HCT116 (cell line): ENCODE measurements around the gene CDAN1. TPM values are rescaled to one million over a fixed set of nuclear protein-coding genes. Genes with fewer than 3 reads are reported as not detected.

Experiments
- ATAC-seq: fragments of 200-7000 bp; cut with Tn5 transposase; 2 replicates; pipeline ENCODE4 v1.9.1; 2020; ENCODE audit warnings: mild to moderate bottlenecking, moderate library complexity
- BruUV-seq: library from RNA; stranded (reverse); fragments of 400-500 nt; replicated peaks from 2 replicates; lab custom pipeline; 2021; lab: Mats Ljungman, UMichigan
- CTCF ChIA-PET: fragments of 300-600 bp; sonication (Branson Sonifier 250); formaldehyde crosslinking; loops from one replicate; lab custom pipeline; 2021; ENCODE audit warnings: antibody characterized with exemption; lab: Charles Lee
- POLR2A ChIA-PET: fragments of 300-600, 350-600 bp; sonication (Branson Sonifier 250); formaldehyde crosslinking; loops from one replicate; lab custom pipeline; 2021; ENCODE audit warnings: antibody characterized with exemption; lab: Charles Lee
- RAD21 ChIA-PET, 2 experiments: fragments of 300-600 bp; sonication (Branson Sonifier 250); formaldehyde crosslinking; loops; one replicate each; lab custom pipeline; 2023; ENCODE audit warnings: low total read pairs in 2 of 2; ENCODE audit not compliant: uncharacterized antibody in 2 of 2, unreplicated experiment in 2 of 2, low non-redundant PET in 1 of 2; lab: Charles Lee
- DNase-seq: peaks from one replicate; pipeline ENCODE4 v3.0.0-alpha.2; 2010; ENCODE audit warnings: low read depth, low spot score
- H2AFZ ChIP-seq: fragments of 200-600 bp; shearing (Covaris generic), sonication (generic); 2 replicates; pipeline ENCODE4 v1.6.1; 2017; ENCODE audit warnings: low read depth, mixed run types, mixed read lengths, antibody characterized with exemption, low read length; ENCODE audit not compliant: poor library complexity, severe bottlenecking
- H3K27ac ChIP-seq: 2 replicates; pipeline ENCODE4 v1.5.1; 2012; ENCODE audit warnings: low read depth, low read length
- H3K27me3 ChIP-seq: fragments of 200-600 bp; sonication (generic); 2 replicates; pipeline ENCODE4 v1.6.1; 2016; ENCODE audit warnings: mixed run types, low read length, mixed read lengths; ENCODE audit not compliant: insufficient read depth
- H3K36me3 ChIP-seq, 2 experiments: fragments of 200-500 bp in 1 of 2; fragments of 200-600 bp in 1 of 2; sonication (Bioruptor generic) in 1 of 2; sonication (generic) in 1 of 2; 2 replicates each; pipeline versions ENCODE4 v1.5.1 to v1.6.1; 2014 to 2016; ENCODE audit warnings: low read length in 2 of 2, inconsistent platforms in 1 of 2, mixed read lengths in 1 of 2, mixed run types in 1 of 2; ENCODE audit not compliant: insufficient read depth in 2 of 2, control insufficient read depth in 1 of 2
- H3K4me1 ChIP-seq, 2 experiments: fragments of 200-600 bp in 1 of 2; sonication (generic) in 1 of 2; 2 replicates each; pipeline versions ENCODE4 v1.5.1 to v1.6.1; 2012 to 2017; ENCODE audit warnings: low read length in 2 of 2, inconsistent platforms in 1 of 2, mild to moderate bottlenecking in 1 of 2, mixed read lengths in 1 of 2, mixed run types in 1 of 2, moderate library complexity in 1 of 2; ENCODE audit not compliant: insufficient read depth in 2 of 2, control insufficient read depth in 1 of 2
- H3K4me2 ChIP-seq: fragments of 200-600 bp; sonication (generic); 2 replicates; pipeline ENCODE4 v1.6.1; 2017; ENCODE audit warnings: mixed run types, low read length, mixed read lengths
- H3K4me3 ChIP-seq, 2 experiments: fragments of 200-600 bp in 1 of 2; sonication (generic) in 1 of 2; replicated peaks in 1 of 2; 2 replicates each; pipeline ENCODE4 v1.5.1; 2011 to 2016; ENCODE audit warnings: low read length in 2 of 2, control low read depth in 1 of 2, low read depth in 1 of 2, mild to moderate bottlenecking in 1 of 2, mixed read lengths in 1 of 2, mixed run types in 1 of 2
- H3K79me2 ChIP-seq: fragments of 200-600 bp; sonication (generic); 2 replicates; pipeline ENCODE4 v1.6.1; 2017; ENCODE audit warnings: mild to moderate bottlenecking, mixed run types, low read length, moderate library complexity, mixed read lengths; ENCODE audit not compliant: insufficient read depth
- H3K9ac ChIP-seq: fragments of 200-600 bp; sonication (generic); 2 replicates; pipeline ENCODE4 v1.6.1; 2016; ENCODE audit warnings: low read length, mixed read lengths
- H3K9me2 ChIP-seq: fragments of 200-600 bp; sonication (generic), shearing (Covaris generic); 2 replicates; pipeline ENCODE4 v1.6.1; 2017; ENCODE audit warnings: mixed run types, mild to moderate bottlenecking, moderate library complexity; ENCODE audit not compliant: insufficient read depth
- H3K9me3 ChIP-seq, 2 experiments: fragments of 200-500 bp in 1 of 2; fragments of 200-600 bp in 1 of 2; sonication (Bioruptor generic) in 1 of 2; sonication (generic) in 1 of 2; 2 replicates each; pipeline ENCODE4 v1.6.1; 2014 to 2017; ENCODE audit warnings: low read length in 2 of 2, mixed read lengths in 2 of 2, inconsistent platforms in 1 of 2, low read depth in 1 of 2, mild to moderate bottlenecking in 1 of 2, mixed run types in 1 of 2, moderate library complexity in 1 of 2; ENCODE audit not compliant: control insufficient read depth in 1 of 2, insufficient read depth in 1 of 2
- H4K20me1 ChIP-seq: fragments of 200-600 bp; sonication (generic), shearing (Covaris generic); 2 replicates; pipeline ENCODE4 v1.6.1; 2017; ENCODE audit warnings: mixed run types, mild to moderate bottlenecking, moderate library complexity; ENCODE audit not compliant: insufficient read depth
- ATF3 ChIP-seq: IDR thresholded peaks from 2 replicates; pipeline ENCODE4 v1.6.1; 2012
- CBX3 ChIP-seq: IDR thresholded peaks from 2 replicates; pipeline ENCODE4 v1.6.1; 2012; ENCODE audit warnings: low read depth
- CTCF ChIP-seq, 3 experiments: fragments of 200-600 bp in 1 of 3; sonication (generic) in 1 of 3; IDR thresholded peaks in 2 of 3; conservative IDR thresholded peaks in 1 of 3; 2 replicates each; pipeline ENCODE4 v1.5.1; 2012 to 2017; ENCODE audit warnings: low read depth in 2 of 3, low read length in 2 of 3, antibody characterized with exemption in 1 of 3, borderline replicate concordance in 1 of 3, control low read depth in 1 of 3, mild to moderate bottlenecking in 1 of 3, mixed read lengths in 1 of 3, mixed run types in 1 of 3, moderate library complexity in 1 of 3; ENCODE audit not compliant: insufficient read depth in 1 of 3
- ELF1 ChIP-seq: IDR thresholded peaks from 2 replicates; pipeline ENCODE4 v1.6.1; 2012; ENCODE audit warnings: low read depth, borderline replicate concordance
- EZH2 ChIP-seq: fragments of 200-600 bp; sonication (generic); IDR thresholded peaks from 2 replicates; pipeline ENCODE4 v1.6.1; 2017; ENCODE audit warnings: antibody characterized with exemption, mixed run types
- EZH2phosphoT487 ChIP-seq: fragments of 200-600 bp; IDR thresholded peaks from 2 replicates; pipeline ENCODE4 v1.6.1; 2018; ENCODE audit warnings: antibody characterized with exemption, borderline replicate concordance
- FOSL1 ChIP-seq: IDR thresholded peaks from 2 replicates; pipeline ENCODE4 v1.6.1; 2012; ENCODE audit warnings: low read depth
- JUND ChIP-seq: IDR thresholded peaks from 2 replicates; pipeline ENCODE4 v1.6.1; 2012
- MAX ChIP-seq: IDR thresholded peaks from 2 replicates; pipeline ENCODE4 v1.6.1; 2012
- POLR2AphosphoS5 ChIP-seq: IDR thresholded peaks from 2 replicates; pipeline ENCODE4 v1.6.1; 2011; ENCODE audit warnings: mild to moderate bottlenecking, low read depth, low read length, moderate library complexity
- RAD21 ChIP-seq: IDR thresholded peaks from 2 replicates; pipeline ENCODE4 v1.6.1; 2012; ENCODE audit warnings: low read depth, mild to moderate bottlenecking
- REST ChIP-seq: IDR thresholded peaks from 2 replicates; pipeline ENCODE4 v1.6.1; 2012; ENCODE audit warnings: low read depth
- SIN3A ChIP-seq: IDR thresholded peaks from 2 replicates; pipeline ENCODE4 v1.6.1; 2012; ENCODE audit warnings: low read depth
- SP1 ChIP-seq: IDR thresholded peaks from 2 replicates; pipeline ENCODE4 v1.6.1; 2012; ENCODE audit warnings: low read depth
- SRF ChIP-seq: IDR thresholded peaks from 2 replicates; pipeline ENCODE4 v1.6.1; 2012; ENCODE audit warnings: low read depth
- TCF7L2 ChIP-seq: IDR thresholded peaks from 2 replicates; pipeline ENCODE4 v1.7.0; 2011; ENCODE audit warnings: borderline replicate concordance, inconsistent platforms; ENCODE audit not compliant: insufficient read depth, insufficient read length; ENCODE audit errors: extremely low read depth
- ZBTB33 ChIP-seq: IDR thresholded peaks from 2 replicates; pipeline ENCODE4 v1.6.1; 2011; ENCODE audit warnings: mild to moderate bottlenecking, low read length, moderate library complexity; ENCODE audit not compliant: insufficient replicate concordance; ENCODE audit errors: extremely low read depth
- ZFX ChIP-seq: fragments of 450-650 bp; IDR thresholded peaks from 2 replicates; pipeline ENCODE4 v1.6.1; 2017
- intact Hi-C: fragments of 100-400 bp; cut with micrococcal nuclease; formaldehyde crosslinking; loops from 2 replicates; pipeline ENCODE4 v1.10.0; 2022
- total RNA-seq: library from RNA; stranded (reverse); gene quantifications from one replicate; pipeline ENCODE4 v1.2.1, GENCODE V29; 2021; ENCODE audit not compliant: unreplicated experiment

CDAN1 gene
- total RNA-seq, 1 experiment from 2014 or later: 22.4 TPM

- no peak for TF ChIP-seq EZH2phosphoT487
Measured at GRCh38 chr15:42750306-42750705, 13.4 kb upstream of the CDAN1 start (continued).

GRCh38 chr15:42749266-42749665 lies 12.3 kb upstream of the CDAN1 start:
- ChIA-PET RAD21 (no interaction called here), CTCF (no interaction called here), POLR2A (no interaction called here)
- H3K27ac ChIP-seq: no peak overlapping the region
- no TSS peak for BruUV-seq
- 0 out of 2 replicates have a peak, but pooled peaks cover 2% of the 10 kb centered on the region for H3K9me2 ChIP-seq
- no peak overlapping the region for H3K9ac ChIP-seq
- H2AFZ ChIP-seq: no peak overlapping the region
- H3K9me3 ChIP-seq: no peaks in the 10 kb centered on the region
- TF ChIP-seq ZFX (no peak), ZBTB33 (no peak), EZH2 (no peak), POLR2AphosphoS5 (no peak), TCF7L2 (no peak), RAD21 (no peak), CTCF (IDR thresholded peaks at IDR 0.05 in 2 of 3, conservative IDR thresholded peaks at IDR 0.05 in 1 of 3; ENCODE audit: borderline replicate concordance in 1 of 3, insufficient read depth in 1 of 3, low read depth in 2 of 3, low read length in 2 of 3) (no peak), FOSL1 (no peak), REST (no peak), SRF (no peak), ELF1 (no peak), SP1 (no peak), SIN3A (no peak), ATF3 (no peak), EZH2phosphoT487 (no peak), JUND (no peak), CBX3 (no peak), MAX (no peak)
- no peak overlapping the region for H3K4me2 ChIP-seq
- no peak overlapping the region for H3K4me3 ChIP-seq
- H3K4me1 ChIP-seq: no peaks in the 10 kb centered on the region
- H3K36me3 ChIP-seq: no peaks in the 10 kb centered on the region
- H4K20me1 ChIP-seq: no peaks in the 10 kb centered on the region
- DNase-seq (no peak), ATAC-seq (no peak)
- no peaks in the 10 kb centered on the region for H3K79me2 ChIP-seq
- no peaks in the 10 kb centered on the region for H3K27me3 ChIP-seq
- intact Hi-C loops: no loop called here
